Measurements from ENCODE around the gene MYO10.

The MYO10 gene

GRCh38 chr5:16695779-16696178, 240.3 kb downstream of the MYO10 start:
- TF ChIP-seq PATZ1 (CRISPR knock-in tag; IDR thresholded peaks at IDR 0.05; ENCODE audit: borderline replicate concordance) (no peak), ZC3H10 (CRISPR knock-in tag; IDR thresholded peaks at IDR 0.05) (no peak), TCF4 (CRISPR knock-in tag; IDR thresholded peaks at IDR 0.05; ENCODE audit: borderline replicate concordance) (peak; percentile 64)
- ATAC-seq, result no peak

GRCh38 chr5:16693879-16694278, 242.2 kb downstream of the MYO10 start:
- no peak for ATAC-seq
- TF ChIP-seq PATZ1 (CRISPR knock-in tag; IDR thresholded peaks at IDR 0.05; ENCODE audit: borderline replicate concordance), result no peak
- TF ChIP-seq SNAI2 (CRISPR knock-in tag; IDR thresholded peaks at IDR 0.05), result no peak
- TF ChIP-seq ZNF70 (CRISPR knock-in tag; IDR thresholded peaks at IDR 0.05), result no peak

DNA sequence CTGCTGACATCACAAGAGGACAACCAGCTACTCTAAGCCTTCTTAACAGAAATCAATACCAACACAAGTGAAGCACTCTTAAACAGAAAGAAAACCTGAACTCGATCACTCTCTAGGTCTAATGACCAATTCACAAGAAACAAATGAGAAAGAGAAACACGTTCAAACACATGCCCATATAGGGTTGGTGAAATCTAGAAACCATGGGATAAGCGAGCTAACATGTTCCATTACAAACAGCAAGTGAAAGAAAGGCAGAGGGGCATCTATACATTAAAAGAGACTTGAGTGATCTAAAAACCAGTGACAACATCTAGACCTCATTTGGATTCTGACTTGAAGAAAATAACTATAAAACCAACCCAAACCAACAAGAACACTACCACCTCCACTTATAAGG, 244.4 kb downstream of the MYO10 start:
- TF ChIP-seq ZNF8 (CRISPR knock-in tag; IDR thresholded peaks at IDR 0.05) (no peak), TCF4 (CRISPR knock-in tag; IDR thresholded peaks at IDR 0.05; ENCODE audit: borderline replicate concordance) (no peak), ARNTL (CRISPR knock-in tag; IDR thresholded peaks at IDR 0.05; ENCODE audit: borderline replicate concordance, low read depth) (no peak), BACH2 (CRISPR knock-in tag; IDR thresholded peaks at IDR 0.05; ENCODE audit: borderline replicate concordance) (no peak), ZNF70 (CRISPR knock-in tag; IDR thresholded peaks at IDR 0.05) (no peak), TOX (CRISPR knock-in tag; IDR thresholded peaks at IDR 0.05; ENCODE audit: borderline replicate concordance) (no peak), SNAI2 (CRISPR knock-in tag; IDR thresholded peaks at IDR 0.05) (no peak), ZFP30 (CRISPR knock-in tag; IDR thresholded peaks at IDR 0.05) (no peak), PATZ1 (CRISPR knock-in tag; IDR thresholded peaks at IDR 0.05; ENCODE audit: borderline replicate concordance) (no peak), RARB (CRISPR knock-in tag; IDR thresholded peaks at IDR 0.05) (no peak), ZFP3 (CRISPR knock-in tag; IDR thresholded peaks at IDR 0.05) (no peak), ISL1 (CRISPR knock-in tag; IDR thresholded peaks at IDR 0.05) (no peak)
- TF ChIP-seq, protein P1, sequence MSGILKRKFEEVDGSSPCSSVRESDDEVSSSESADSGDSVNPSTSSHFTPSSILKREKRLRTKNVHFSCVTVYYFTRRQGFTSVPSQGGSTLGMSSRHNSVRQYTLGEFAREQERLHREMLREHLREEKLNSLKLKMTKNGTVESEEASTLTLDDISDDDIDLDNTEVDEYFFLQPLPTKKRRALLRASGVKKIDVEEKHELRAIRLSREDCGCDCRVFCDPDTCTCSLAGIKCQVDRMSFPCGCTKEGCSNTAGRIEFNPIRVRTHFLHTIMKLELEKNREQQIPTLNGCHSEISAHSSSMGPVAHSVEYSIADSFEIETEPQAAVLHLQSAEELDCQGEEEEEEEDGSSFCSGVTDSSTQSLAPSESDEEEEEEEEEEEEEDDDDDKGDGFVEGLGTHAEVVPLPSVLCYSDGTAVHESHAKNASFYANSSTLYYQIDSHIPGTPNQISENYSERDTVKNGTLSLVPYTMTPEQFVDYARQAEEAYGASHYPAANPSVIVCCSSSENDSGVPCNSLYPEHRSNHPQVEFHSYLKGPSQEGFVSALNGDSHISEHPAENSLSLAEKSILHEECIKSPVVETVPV (CRISPR knock-in tag; IDR thresholded peaks at IDR 0.05), result no peak
- no peak for ATAC-seq

- ATAC-seq, result peak; percentile 98
- TF ChIP-seq, protein P1 (CRISPR knock-in tag; IDR thresholded peaks at IDR 0.05), result no peak
- no peak for TF ChIP-seq OSR1 (CRISPR knock-in tag; IDR thresholded peaks at IDR 0.05)
- TF ChIP-seq POU6F1 (CRISPR knock-in tag; IDR thresholded peaks at IDR 0.05; ENCODE audit: borderline replicate concordance, low read depth), result no peak
- TF ChIP-seq PPARA (CRISPR knock-in tag; IDR thresholded peaks at IDR 0.05; ENCODE audit: borderline replicate concordance), result no peak
- TF ChIP-seq RARB (CRISPR knock-in tag; IDR thresholded peaks at IDR 0.05), result no peak
- no peak for TF ChIP-seq BACH2 (CRISPR knock-in tag; IDR thresholded peaks at IDR 0.05; ENCODE audit: borderline replicate concordance)
- no peak for TF ChIP-seq ARNTL (CRISPR knock-in tag; IDR thresholded peaks at IDR 0.05; ENCODE audit: borderline replicate concordance, low read depth)
- TF ChIP-seq GLIS3 (CRISPR knock-in tag; IDR thresholded peaks at IDR 0.05), result no peak
- TF ChIP-seq ZFP3 (CRISPR knock-in tag; IDR thresholded peaks at IDR 0.05), result no peak
- TF ChIP-seq ZNF8 (CRISPR knock-in tag; IDR thresholded peaks at IDR 0.05), result no peak
- no peak for TF ChIP-seq ZFP30 (CRISPR knock-in tag; IDR thresholded peaks at IDR 0.05)
These were observed 245.7 kb downstream of the MYO10 start for GRCh38 chr5:16690243-16690852.
